Endothelial cell of umbilical vein (primary cell): ENCODE results near the gene UBR3.

Source experiments
- EZH2 ChIP-seq: IDR thresholded peaks from 2 replicates; pipeline ENCODE4 v1.6.1; 2012; ENCODE audit warnings: borderline replicate concordance, low read depth, mild to moderate bottlenecking, moderate library complexity, low read length, inconsistent platforms; ENCODE audit not compliant: severe bottlenecking
- MYC ChIP-seq: IDR thresholded peaks from one replicate; pipeline ENCODE4 v1.6.1; 2011; ENCODE audit warnings: mild to moderate bottlenecking, low read depth, low read length
- POLR2A ChIP-seq: IDR thresholded peaks from 2 replicates; pipeline ENCODE4 v1.6.1; 2012; ENCODE audit warnings: low read depth, mild to moderate bottlenecking, control low read depth, low read length
- POLR2AphosphoS5 ChIP-seq: IDR thresholded peaks from 2 replicates; pipeline ENCODE4 v1.6.1; 2012; ENCODE audit warnings: low read depth, mild to moderate bottlenecking, control low read depth, low read length, moderate library complexity; ENCODE audit not compliant: insufficient read depth
- TF ChIP-seq, protein P1 (sequence below): IDR thresholded peaks from 2 replicates; pipeline ENCODE4 v1.6.1; 2011; ENCODE audit not compliant: insufficient read depth, insufficient read length
- TF ChIP-seq, protein P2 (sequence below), 2 donors: IDR thresholded peaks; 1 replicate in 1 of 2; 2 replicates in 1 of 2; pipeline ENCODE4 v1.5.1; 2011; ENCODE audit warnings: low read length in 2 of 2, mild to moderate bottlenecking in 2 of 2, moderate library complexity in 2 of 2, control low read depth in 1 of 2, inconsistent platforms in 1 of 2, low read depth in 1 of 2; ENCODE audit not compliant: insufficient read depth in 1 of 2; ENCODE audit errors: extremely low read depth in 1 of 2

DNA sequence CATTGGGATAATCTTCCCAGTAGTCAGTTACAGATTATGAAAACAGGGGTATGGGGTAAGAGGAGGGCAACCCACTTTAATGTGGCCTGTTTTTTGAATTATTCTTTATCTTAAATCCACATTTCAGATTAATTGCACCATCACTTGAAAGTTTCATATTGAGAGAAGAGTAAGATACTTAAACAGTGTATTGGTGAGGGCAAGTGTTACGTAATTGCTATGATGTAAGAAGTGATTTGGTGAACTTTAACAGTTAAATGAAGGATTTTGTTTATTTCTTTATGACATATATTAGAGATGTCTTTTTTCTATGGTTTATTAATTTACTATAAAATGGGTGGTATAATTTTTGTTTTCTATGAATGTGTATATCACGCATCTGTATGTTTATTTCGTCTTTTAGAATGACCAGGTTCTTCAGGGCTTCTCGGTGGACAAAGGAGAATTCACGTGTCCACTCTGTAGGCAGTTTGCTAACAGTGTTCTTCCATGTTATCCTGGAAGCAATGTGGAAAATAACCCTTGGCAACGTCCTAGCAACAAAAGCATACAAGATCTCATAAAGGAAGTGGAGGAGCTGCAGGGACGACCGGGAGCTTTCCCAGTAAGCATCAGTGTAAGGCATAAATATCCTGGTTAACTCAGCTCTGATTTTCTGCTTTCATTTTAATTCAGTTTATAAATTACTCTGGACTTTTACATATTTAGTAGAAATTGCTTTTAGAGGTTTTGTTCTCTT, 179.5 kb downstream of the UBR3 start:
- TF ChIP-seq, protein P1, sequence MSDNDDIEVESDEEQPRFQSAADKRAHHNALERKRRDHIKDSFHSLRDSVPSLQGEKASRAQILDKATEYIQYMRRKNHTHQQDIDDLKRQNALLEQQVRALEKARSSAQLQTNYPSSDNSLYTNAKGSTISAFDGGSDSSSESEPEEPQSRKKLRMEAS, result no peak
- TF ChIP-seq EZH2 (no peak), POLR2A (no peak), POLR2AphosphoS5 (no peak), MYC (no peak)
- TF ChIP-seq, protein P2, sequence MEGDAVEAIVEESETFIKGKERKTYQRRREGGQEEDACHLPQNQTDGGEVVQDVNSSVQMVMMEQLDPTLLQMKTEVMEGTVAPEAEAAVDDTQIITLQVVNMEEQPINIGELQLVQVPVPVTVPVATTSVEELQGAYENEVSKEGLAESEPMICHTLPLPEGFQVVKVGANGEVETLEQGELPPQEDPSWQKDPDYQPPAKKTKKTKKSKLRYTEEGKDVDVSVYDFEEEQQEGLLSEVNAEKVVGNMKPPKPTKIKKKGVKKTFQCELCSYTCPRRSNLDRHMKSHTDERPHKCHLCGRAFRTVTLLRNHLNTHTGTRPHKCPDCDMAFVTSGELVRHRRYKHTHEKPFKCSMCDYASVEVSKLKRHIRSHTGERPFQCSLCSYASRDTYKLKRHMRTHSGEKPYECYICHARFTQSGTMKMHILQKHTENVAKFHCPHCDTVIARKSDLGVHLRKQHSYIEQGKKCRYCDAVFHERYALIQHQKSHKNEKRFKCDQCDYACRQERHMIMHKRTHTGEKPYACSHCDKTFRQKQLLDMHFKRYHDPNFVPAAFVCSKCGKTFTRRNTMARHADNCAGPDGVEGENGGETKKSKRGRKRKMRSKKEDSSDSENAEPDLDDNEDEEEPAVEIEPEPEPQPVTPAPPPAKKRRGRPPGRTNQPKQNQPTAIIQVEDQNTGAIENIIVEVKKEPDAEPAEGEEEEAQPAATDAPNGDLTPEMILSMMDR (IDR thresholded peaks at IDR 0.05; ENCODE audit: extremely low read depth in 1 of 2, insufficient read depth in 1 of 2, low read depth in 1 of 2, low read length in 2 of 2), result no peak
